HL-60/S4 treated with phorbol 12-myristate 13-acetate at 8.2 ng/mL for 4 days and 3 days (cell line): ENCODE data around the gene P2RX1.

ENCODE experiments used
- in situ Hi-C: fragments of 300-500 bp; cut with MboI; formaldehyde crosslinking; loops from 2 replicates; pipeline ENCODE4 v1.15.0; 2022; ENCODE audit warnings: low sequenced_read_pairs

Gene P2RX1

DNA sequence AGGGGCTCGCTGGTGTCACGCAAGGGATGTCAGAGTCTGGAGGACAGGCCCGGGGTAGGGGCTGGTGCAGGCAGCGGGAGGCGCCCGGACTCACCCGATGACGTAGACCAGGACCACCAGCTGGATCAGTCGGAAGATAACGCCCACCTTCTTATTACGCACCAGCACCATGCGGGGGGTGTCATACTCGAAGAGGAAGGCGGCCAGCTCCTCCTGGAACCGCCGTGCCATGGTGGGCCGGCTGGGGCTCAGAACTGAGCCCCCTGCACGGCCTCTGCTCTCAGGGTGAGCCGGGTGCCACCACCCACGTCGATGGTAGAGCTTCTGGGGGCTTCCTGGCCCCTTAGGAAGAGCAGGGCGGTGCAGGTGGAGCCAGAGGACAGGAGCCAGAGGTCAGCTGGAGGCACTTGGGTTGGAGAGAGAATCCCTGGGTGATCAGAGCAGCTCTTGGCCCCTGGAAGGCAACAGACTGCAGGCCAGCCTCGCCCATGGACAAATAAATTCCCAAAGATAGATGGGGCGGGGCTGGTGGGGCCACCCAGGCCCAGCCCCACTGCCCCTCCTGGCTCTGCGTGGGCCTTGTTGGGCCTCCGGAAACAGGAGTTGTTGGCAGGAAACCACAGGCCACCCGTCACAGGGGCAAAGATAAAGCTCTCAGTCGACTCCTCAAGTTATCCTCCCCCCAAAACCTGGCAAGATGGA, at the start of gene P2RX1:
TSS of gene P2RX1 (minus strand) at position 471 of the 702 bp plus-strand sequence. CDS start at position 231, 240 bp downstream.
- in situ Hi-C loops = no loop called here

DNA sequence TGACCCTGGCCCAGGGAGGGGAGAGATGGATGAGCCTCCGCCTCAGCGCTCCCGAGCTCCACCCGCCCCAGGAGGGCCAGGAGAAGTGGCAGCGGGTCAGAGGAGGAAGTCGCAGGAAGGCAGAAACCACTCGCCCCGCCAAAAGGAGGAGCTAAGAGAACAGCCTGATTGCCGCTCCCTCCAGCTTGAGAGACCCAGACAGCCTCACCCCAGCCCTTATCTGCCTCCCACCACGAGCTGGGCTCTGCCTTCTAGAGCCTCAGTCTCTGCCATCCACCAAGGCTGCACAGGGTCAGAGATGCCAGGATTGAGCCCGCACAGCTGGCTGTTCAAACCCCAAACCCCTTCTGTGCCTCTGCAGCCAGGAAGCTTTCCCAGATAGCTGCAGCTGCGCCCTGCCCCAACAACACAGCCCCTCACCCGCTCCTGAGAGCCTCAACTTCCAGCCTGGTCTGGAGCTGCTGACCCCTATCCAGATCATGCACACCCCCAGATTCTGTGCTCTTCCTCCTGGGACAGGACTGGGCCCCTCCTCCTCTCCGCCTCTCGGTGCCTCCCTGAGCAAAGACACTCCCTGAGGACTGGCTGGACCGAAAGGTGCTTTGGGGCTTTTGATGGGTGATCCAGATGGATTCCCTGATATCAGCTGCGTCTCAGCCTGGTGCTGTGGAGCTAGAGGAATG, 49.0 kb upstream of the P2RX1 start:
- in situ Hi-C loops = no loop called here

DNA sequence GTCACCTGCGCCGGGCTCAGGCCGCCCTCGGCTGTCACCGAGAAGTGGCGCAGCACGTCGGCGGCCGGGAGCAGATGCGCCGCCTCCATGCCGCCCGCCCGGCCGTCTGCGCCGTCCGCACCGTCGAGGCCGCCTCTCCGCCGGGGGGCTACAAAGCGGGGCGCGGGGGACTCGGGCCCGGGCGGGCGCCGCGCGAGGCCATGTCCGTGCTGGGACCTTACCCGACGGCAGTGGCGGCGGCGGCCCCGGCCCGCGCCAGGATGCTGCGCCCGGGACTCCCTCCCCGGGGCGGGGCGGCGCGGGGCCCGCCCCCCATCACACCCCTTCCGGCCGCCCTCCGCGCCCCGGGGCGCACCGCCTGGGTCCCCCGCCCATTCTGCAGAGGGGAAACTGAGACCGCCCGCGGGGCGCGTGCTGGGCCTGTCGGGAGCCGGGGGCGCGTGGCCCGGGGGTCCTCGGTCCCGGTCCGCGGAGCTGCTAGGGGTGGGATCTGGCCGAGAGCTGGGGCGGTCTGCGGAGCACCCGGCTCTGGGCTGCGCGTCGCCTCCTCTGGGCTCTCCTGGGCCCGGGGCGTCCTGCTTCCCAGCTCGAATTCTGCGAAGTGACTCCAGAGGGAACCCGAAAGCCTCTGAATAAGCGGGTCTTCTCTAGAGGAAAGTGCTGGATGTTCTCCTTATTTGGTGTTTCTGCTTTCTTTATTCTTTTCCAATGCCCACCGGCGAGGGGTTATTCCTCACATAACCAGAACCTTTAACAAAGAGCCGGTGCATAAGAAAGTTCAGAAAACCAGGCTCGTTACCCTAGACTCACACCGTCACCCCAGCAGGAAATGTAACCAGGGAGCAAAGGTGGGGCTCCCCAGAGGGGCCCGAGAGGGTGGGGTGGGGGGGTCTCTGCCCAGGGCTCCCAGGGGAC, 48.2 kb upstream of the P2RX1 start, which contains the start of gene ATP2A3:
TSS of gene ATP2A3 (minus strand) at position 235 of the 915 bp plus-strand sequence. CDS start at position 89, 146 bp downstream.
- in situ Hi-C loops = no loop called here

DNA sequence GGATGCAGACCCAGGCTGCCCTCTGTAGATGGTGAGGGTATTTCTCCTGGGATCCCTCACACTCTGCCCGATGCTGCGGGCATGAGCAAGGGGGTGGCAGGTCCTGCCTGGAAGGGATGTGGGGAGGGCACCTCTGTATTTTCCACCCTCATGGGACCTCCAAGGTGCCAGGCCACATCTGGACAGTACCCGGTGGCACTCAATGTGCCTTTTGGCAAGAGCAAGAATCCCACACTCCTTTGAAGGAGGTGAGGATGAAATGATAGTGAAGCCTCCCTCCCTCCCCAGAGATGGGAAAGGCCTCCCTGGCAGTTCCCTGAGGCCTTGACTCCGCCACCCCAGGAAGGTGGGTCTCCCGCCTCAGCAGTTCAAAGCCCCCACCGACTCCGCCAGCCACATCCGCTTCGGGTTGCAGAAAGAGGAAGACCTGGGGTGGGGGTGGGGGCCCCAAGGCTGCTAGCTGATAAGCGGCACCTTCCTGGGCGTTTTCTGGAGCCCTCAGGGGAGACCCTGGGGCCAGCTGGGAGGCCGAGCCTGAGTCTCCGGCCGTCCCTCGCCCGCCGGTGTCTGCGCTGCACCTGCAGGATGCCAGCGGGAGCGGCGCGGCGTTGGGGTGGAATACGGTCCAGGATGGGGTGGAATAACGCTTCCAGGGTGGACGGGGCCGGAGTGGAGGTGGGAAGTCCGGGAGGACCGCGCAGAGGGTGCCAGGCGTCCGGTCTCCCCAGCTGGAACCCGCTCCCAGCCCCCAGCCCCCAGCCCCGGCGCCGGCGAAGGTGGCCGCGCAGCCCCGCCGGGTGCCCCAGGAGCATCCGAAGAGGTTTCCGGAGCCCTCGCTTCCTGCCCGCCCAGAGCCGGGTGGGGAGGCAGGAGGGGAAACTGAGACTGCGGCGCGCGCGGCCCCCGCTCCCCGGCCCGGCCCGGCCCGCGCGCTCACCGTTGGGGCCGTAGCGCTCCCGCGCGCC, 47.3 kb upstream of the P2RX1 start:
- in situ Hi-C loops = no loop called here

DNA sequence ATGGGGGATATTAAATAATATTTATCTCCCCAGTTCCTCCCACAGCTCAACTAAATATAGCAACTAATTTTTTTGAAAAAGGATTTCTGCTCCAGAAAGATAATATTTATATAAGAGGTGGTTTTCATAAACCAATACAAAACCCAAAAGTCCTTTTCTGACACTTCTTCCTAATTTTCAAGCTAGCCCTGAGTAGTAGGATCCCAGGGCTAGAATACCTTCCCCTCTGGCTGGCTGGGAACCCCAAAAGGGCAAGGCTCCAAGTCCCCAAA, 46.6 kb upstream of the P2RX1 start:
- in situ Hi-C loops = no loop called here

DNA sequence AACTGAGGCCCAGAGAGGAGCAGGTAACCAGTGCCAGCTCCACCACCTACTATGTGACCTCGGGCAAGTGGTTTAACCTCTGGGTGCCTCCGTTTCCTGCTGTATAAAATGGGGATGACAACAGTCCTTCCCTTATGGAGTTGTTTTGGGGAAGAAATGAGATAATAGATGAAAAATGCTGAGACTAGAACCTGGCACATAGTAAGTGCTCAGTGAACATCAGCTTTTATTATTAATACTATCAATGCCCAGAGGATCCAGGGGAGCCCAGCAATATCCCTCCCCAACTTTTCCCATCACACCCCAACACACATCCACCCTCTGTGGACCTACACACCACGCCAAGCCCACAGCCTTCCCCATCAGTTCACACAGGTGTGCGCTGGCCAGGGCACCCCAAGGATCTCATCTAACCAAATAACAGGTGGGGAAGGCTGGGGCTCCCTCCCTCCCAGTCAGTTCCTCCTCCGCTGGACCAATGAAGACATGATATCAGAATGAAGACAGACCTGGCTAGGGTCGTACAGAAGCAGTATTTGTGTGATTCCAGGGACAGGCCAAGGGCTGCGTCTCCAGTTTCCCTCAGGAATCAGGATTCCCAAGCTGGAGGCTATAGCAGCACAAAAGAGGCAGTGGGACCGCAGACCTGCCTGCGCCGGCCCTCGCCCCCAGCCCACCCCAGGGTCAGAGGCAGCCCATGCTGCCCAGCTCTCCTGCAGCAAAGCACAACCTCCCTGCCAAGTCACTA, 46.1 kb upstream of the P2RX1 start:
- in situ Hi-C loops = no loop called here

DNA sequence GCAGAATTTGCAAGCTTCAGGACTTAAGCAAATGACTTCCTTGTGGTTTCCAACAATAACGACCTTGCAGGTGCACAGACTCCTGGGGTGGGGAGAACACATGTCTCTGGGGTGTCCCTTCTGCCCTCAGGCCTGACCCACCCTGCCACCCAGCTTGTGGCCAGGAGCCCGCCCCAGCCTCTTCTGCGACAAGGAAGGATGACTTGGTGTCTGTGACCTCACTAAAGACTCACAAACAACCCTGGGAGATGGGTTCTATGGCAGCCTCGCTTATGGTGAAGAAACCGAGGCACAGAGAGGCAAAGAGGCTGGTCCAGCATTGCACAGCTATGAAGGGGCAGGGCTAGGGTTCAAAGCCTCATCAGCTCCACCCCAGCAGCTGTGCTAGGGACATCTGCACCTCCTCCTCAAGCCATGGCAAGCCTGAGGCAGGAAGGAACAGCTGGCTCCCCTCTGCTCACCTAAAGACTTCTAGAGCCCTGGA, 45.3 kb upstream of the P2RX1 start:
- in situ Hi-C loops = no loop called here

DNA sequence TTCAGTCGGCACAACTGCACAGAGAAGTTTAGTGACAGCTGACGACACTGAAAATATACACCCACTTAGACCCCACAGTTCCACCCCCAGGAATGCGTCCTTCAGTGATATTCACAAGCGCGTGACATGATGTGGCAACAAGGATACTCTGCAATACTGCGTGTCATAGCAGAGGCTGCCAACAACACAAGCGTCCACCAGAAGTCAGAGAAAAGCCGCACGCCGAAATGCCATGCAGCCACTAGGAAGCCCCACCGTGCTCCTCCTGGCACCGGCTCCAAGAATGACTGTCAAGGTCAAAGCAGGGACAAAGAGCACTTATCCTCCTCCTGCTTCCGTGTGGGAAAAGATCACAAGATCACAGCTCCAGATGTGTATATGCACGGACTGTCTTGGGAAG, 44.5 kb upstream of the P2RX1 start:
- in situ Hi-C loops = no loop called here

DNA sequence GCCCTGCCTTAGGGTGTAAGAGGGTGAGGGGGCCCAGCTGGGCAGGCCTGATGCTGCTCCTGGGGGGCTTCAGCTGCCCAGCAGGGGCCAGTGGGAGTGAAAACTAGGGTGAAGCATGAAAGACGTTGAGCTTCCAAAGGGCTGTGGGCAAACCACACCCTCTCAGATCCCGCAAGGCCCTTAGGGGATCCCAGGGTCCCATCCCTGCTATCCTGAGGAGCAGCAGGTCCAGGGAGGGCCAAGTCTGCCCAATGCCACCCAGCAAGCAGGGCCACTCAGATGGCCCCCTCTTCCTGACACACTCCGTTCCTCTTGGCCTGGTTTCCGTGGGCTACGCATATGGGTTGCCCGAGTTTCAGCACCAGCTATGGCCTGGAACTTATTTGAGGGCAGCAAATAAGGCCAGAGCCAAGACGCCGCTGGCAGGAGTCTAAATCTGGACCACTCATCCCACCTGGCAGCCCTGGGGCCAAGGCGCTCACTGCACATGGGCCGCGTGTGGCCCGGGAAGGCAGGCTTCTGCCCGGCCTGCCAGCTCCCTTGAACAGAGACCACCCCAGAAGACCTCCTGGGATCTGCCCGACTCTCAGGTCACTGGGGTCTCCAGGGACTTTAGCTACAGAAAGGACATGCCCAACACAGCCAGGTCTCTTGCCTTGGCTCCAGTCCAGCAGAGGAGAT, 43.8 kb upstream of the P2RX1 start:
- in situ Hi-C loops = no loop called here

DNA sequence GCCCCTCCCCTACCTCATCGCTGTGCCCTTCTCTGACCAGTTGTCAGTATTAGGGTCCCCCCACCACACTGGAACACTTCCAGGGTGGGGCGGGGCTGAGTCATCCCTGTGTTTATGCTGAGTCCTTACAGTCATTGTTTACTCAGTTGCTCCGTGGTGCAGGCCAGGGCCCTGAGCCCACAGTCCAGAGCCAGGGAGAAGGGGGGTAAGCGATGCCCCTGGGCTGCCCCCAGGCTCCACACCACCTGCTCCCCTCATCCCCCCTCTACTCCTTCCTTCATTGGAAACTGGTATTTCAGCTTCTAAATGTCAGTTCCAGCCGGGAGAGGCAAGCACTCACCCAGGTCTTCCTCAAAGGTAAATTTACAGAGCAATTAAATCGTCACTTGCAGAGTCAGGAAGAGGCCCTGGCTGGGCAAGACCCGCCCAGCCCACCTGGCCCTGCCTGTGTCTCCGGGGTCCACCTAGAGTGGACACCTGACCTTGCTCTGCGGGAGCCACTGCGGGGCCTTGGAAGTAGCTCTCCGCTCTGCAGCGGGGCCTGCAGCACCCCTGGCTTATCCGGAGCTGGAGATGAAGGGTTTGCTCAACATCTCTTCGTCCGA, 43.1 kb upstream of the P2RX1 start:
- in situ Hi-C loops = no loop called here

DNA sequence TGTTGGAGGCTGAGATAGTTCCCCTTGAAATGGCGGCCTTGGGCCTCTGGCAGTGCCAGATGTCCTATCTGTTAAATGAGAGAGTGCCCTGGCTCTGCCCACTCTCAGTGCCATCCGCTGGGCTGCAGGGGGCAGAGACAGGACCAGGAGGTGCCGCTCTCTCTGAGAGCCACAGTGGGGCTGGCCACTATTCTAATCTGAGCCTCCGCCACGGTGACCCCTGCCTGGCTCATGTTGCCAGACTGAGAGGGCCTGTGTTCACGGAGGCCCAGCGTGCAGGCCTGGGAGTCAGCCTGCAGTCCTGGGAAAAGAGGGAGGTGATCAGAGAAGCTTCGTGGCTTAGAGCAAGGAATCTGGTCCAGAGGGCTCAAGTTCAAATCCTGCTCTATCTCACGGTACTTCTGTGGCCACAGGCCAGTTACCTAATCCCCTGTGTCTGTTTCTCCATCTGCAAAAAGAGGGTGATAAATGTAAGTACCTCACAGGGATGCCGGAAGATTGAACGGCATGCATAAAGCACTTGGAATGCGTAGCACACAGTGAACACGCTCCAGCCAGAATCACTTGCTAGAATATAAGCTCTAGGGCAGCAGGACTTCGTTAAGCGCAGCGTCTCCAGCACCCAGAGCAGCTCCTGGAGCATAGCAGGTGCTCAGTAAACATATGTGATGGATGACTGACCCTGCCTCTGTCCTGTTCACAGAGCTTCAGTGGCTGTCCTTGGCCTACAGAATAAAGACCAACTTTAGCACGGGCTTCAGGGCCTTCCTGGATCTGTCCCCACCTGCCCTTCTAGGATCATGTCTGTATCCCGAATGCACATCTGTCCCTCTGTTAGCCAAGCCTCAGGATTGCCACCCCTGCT, 41.7 kb upstream of the P2RX1 start:
- in situ Hi-C loops = no loop called here

DNA sequence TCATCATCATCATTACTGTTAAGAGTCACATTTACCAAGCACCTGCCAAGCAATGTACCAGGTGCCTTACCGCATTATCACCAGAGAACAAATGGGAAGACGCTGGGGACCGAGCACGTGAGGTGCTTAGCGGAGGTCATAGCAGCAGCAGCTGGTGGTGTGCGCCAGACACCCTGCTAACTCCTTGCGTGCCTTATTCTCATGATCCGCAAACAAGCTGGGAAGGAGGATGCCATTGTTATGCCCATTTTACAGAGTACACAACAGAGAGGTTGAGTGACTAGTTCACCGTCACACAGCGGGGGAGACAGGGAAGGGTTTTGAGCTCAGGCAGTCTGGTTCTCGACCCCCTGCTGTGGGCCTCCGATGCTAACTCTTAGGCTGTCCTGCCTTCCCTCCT, 40.7 kb upstream of the P2RX1 start:
- in situ Hi-C loops = no loop called here

DNA sequence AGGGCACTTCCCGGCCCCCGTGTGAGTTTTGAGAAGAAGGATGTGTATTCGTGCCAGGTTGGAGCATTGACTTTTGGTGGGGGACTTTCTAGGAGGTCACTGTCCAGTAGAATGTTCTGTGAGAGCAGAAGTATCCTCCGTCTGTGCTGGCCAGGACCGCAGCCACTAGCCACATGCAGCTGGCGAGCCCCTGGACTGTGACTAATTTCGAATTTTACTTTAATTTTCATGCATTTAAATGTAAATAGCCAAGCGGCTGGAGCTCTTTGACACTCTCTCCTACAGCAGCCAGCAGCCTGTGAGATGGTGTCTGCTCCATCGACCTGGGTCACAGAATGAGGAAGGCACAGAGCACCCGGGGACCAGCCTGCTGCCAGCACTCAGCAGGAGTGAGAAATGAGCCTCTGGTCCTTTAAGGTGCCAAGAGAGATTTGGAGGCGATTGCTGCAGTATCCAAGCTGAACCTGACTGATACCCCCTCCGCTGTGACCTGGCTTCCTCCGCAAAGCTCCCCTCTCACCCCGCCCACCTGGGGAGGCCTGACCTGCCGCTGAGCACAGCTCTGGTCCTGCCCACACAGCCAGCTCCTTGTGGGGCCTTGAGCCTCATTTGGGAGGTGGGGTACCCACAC, 40.2 kb upstream of the P2RX1 start:
- in situ Hi-C loops = no loop called here

DNA sequence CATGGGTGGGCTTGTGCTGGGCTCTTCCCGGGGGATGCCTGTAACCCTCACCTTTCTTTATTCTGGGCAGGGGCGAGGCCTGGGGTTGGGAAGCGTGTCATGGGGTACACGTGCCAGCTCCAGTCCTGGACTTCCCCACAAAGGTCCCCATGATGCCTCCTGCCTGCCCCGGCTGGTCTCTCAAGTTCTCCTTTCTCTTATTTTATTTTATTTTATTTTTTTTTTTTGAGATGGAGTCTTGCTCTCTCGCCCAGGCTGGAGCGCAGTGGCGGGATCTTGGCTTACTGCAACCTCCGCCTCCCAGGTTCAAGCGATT, 39.4 kb upstream of the P2RX1 start:
- in situ Hi-C loops = no loop called here

DNA sequence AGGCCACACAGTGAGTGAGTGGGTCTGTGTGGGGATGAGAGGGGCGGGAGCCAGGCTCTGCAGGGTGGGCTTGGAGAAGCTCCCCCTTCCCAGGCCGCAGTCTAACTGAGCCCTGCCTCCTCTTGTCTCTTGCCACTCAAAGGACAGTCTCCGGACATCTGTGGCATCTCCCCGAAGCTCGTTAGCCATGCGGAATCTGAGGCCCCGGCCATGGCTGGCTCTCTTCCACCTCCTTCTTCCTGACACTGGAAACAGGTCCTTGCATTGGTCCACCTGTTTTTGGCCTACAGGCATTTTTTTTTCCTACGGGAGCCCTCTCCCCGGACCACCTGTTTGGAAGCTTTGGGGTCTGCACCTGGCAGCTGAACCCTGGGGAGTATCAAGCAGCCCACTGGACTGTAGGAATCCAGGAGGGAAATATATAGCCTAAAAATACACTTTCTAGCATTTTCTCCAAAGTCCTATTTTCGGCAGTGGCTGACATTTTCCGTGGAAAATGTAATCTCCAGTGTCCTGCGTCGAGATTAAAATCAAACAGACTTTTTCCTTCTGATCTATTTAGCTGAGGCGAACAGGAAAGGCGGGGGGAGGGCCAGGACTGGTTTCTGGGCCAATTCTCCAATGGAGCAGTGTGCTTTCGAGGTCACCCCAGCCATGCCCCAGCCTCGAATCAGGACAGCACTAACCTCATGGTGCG, 38.9 kb upstream of the P2RX1 start:
- in situ Hi-C loops = no loop called here

DNA sequence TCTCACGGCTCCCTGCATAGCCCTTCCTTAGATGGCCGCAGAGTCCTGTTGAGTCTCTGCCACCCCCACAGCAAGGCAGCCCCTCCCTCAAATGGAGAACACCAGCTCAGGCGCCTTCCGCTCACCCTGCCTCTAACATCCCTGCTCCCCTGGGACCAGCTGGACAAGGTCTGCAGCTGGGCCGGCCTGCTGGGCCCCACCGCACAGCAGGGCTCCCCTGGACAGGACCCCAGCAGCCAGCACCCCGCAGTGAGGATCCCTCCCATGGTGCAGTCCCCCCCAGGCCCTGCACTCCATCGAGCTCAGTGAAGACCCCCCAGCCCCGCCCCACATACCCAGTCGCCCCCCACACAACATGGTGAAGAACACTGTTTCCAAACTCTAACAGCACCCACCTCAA, 37.8 kb upstream of the P2RX1 start:
- in situ Hi-C loops = no loop called here

DNA sequence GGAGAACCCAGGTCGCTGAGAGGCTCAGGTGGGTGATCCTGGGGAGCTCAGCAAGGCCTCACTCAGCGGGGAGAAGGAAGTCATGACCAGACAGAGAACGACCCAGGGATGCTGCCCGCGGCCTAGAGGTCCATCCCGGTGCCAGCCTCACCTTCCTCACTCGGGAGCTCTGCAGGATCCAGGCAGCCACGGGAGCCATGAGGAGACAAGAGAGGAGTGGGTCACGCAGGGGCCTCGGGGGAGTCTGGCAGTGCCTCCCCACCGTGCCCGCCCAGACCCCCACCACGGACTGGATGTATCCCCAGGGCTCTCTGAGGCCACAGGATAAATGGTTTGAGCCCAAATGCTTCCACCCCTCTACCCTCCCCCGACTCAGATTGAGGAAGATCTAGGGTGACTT, 37.3 kb upstream of the P2RX1 start:
- in situ Hi-C loops = no loop called here
